ENCODE data around the gene TRIM44.

DNA sequence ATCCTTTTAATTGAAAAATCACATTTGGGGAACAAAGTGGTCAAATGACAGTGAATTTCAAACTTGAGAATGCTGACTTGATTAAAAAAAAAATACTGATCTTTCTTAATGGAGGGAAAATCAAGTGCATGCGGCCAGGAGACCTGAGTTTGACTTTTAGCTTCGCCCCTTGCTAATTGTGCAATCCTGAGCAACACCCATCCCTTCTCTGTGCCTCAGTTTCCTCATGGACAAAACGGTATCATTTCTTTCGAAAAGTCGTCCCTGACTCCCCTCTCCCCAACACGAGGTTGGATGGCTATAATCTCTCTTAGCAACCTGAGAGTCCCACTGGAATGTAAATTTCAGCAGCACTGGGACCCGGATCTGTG, 45.3 kb upstream of the TRIM44 start:
- no peak for TF ChIP-seq CTCF (IDR thresholded peaks at IDR 0.05)
- no peak for TF ChIP-seq POLR2A (IDR thresholded peaks at IDR 0.05)
